Measurements from ENCODE around the gene KREMEN2. TPM values are rescaled to one million over a fixed set of nuclear protein-coding genes. Genes with fewer than 3 reads are reported as not detected.

Gene KREMEN2
- total RNA-seq, 1 donor from 2014 or later: 8.0 TPM

DNA sequence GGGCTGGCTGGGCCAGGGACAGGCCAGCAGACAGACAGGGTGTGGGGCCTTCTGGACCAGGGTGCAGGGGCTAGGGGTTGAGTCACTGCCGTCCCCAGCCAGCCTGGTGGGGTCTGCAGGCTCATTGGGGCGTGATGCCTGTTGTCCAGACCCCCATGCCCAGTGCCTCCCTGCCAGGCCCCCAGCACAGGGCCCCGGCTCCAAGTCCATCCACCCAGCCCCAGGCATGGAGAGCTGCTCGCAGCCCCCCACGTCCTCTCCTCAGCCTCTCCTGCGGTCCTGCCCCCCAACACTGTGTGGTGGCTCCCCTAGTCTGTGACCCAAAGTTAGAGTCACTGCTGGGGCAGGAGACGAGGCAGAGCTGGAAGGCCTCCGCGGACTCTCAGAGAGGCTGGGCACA lies 23.2 kb downstream of the KREMEN2 start:
- no peak overlapping the region for H3K4me2 ChIP-seq (ENCODE audit: low read length)
- no peak overlapping the region for H3K9ac ChIP-seq (ENCODE audit: low read length)
- no peak for TF ChIP-seq EZH2 (IDR thresholded peaks at IDR 0.05; ENCODE audit: insufficient read depth, low read length)
- TF ChIP-seq, protein P1, sequence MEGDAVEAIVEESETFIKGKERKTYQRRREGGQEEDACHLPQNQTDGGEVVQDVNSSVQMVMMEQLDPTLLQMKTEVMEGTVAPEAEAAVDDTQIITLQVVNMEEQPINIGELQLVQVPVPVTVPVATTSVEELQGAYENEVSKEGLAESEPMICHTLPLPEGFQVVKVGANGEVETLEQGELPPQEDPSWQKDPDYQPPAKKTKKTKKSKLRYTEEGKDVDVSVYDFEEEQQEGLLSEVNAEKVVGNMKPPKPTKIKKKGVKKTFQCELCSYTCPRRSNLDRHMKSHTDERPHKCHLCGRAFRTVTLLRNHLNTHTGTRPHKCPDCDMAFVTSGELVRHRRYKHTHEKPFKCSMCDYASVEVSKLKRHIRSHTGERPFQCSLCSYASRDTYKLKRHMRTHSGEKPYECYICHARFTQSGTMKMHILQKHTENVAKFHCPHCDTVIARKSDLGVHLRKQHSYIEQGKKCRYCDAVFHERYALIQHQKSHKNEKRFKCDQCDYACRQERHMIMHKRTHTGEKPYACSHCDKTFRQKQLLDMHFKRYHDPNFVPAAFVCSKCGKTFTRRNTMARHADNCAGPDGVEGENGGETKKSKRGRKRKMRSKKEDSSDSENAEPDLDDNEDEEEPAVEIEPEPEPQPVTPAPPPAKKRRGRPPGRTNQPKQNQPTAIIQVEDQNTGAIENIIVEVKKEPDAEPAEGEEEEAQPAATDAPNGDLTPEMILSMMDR (IDR thresholded peaks at IDR 0.05; ENCODE audit: insufficient read depth, low read depth, low read length): no peak
- H3K4me3 ChIP-seq (ENCODE audit: insufficient read depth, low read depth, low read length): no peak overlapping the region
- Mint-ChIP-seq H3K4me3 (ENCODE audit: unreplicated experiment) (no peak overlapping the region), H3K27me3 (ENCODE audit: low read depth, unreplicated experiment) (peaks cover 21% of the 10 kb centered on the region), H3K9me3 (ENCODE audit: unreplicated experiment) (no peaks in the 10 kb centered on the region), H3K27ac (ENCODE audit: unreplicated experiment) (no peak overlapping the region), H3K36me3 (ENCODE audit: low read depth, unreplicated experiment) (no peaks in the 10 kb centered on the region), H3K4me1 (ENCODE audit: low read depth, unreplicated experiment) (peaks cover 1% of the 10 kb centered on the region)
- H3K27ac ChIP-seq (ENCODE audit: low read depth, low read length): no peak overlapping the region
- H3K9me3 ChIP-seq (ENCODE audit: insufficient read depth, low read depth, low read length): no peaks in the 10 kb centered on the region
- no peaks in the 10 kb centered on the region for H3K79me2 ChIP-seq (ENCODE audit: insufficient read depth, low read length)
- no peaks in the 10 kb centered on the region for H3K4me1 ChIP-seq (ENCODE audit: insufficient read depth, low read length)
- no peak for FAIRE-seq
- H3K27me3 ChIP-seq (ENCODE audit: insufficient read depth, low read length): peaks cover 6% of the 10 kb centered on the region
- no peak overlapping the region for H2AFZ ChIP-seq (ENCODE audit: low read depth, low read length)
- no peaks in the 10 kb centered on the region for H3K36me3 ChIP-seq (ENCODE audit: insufficient read depth, low read length)
- DNase-seq (ENCODE audit: low read depth): no peak
- H4K20me1 ChIP-seq (ENCODE audit: insufficient read depth, low read length): no peaks in the 10 kb centered on the region

DNA sequence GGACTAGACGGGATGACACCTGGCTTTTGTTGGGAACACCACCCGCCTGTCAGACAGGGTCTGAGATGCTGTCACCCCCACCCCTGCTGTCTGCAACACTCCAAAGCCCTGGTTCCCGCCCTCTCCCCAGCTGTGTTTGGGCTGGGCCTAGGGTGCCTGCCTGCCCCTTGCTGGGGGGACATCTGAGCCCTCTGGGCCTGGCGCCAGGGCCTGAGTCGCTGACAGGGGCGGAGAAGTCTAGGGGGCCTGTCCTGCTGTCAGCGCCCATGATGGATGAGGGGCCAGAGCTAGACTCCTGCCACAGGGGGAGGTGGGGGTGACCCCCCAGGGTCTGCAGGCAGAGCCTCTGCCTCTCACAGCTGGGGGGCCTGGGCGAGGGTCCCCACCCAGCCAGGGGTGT lies 23.8 kb downstream of the KREMEN2 start:
- no peak overlapping the region for H3K4me3 ChIP-seq (ENCODE audit: insufficient read depth, low read depth, low read length)
- Mint-ChIP-seq H3K9me3 (ENCODE audit: unreplicated experiment) (no peaks in the 10 kb centered on the region), H3K27ac (ENCODE audit: unreplicated experiment) (no peak overlapping the region), H3K4me3 (ENCODE audit: unreplicated experiment) (no peak overlapping the region), H3K4me1 (ENCODE audit: low read depth, unreplicated experiment) (peaks cover 1% of the 10 kb centered on the region), H3K27me3 (ENCODE audit: low read depth, unreplicated experiment) (peaks cover 22% of the 10 kb centered on the region), H3K36me3 (ENCODE audit: low read depth, unreplicated experiment) (no peaks in the 10 kb centered on the region)
- H3K9ac ChIP-seq (ENCODE audit: low read length): no peak overlapping the region
- no peaks in the 10 kb centered on the region for H3K9me3 ChIP-seq (ENCODE audit: insufficient read depth, low read depth, low read length)
- no peak for DNase-seq (ENCODE audit: low read depth)
- H3K27ac ChIP-seq (ENCODE audit: low read depth, low read length): no peak overlapping the region
- H3K27me3 ChIP-seq (ENCODE audit: insufficient read depth, low read length): peaks cover 6% of the 10 kb centered on the region
- FAIRE-seq: no peak
- no peaks in the 10 kb centered on the region for H4K20me1 ChIP-seq (ENCODE audit: insufficient read depth, low read length)
- TF ChIP-seq EZH2 (IDR thresholded peaks at IDR 0.05; ENCODE audit: insufficient read depth, low read length): no peak
- TF ChIP-seq, protein P1 (IDR thresholded peaks at IDR 0.05; ENCODE audit: insufficient read depth, low read depth, low read length): no peak
- no peaks in the 10 kb centered on the region for H3K79me2 ChIP-seq (ENCODE audit: insufficient read depth, low read length)
- H2AFZ ChIP-seq (ENCODE audit: low read depth, low read length): no peak overlapping the region
- no peaks in the 10 kb centered on the region for H3K36me3 ChIP-seq (ENCODE audit: insufficient read depth, low read length)
- H3K4me1 ChIP-seq (ENCODE audit: insufficient read depth, low read length): no peaks in the 10 kb centered on the region
- no peak overlapping the region for H3K4me2 ChIP-seq (ENCODE audit: low read length)

DNA sequence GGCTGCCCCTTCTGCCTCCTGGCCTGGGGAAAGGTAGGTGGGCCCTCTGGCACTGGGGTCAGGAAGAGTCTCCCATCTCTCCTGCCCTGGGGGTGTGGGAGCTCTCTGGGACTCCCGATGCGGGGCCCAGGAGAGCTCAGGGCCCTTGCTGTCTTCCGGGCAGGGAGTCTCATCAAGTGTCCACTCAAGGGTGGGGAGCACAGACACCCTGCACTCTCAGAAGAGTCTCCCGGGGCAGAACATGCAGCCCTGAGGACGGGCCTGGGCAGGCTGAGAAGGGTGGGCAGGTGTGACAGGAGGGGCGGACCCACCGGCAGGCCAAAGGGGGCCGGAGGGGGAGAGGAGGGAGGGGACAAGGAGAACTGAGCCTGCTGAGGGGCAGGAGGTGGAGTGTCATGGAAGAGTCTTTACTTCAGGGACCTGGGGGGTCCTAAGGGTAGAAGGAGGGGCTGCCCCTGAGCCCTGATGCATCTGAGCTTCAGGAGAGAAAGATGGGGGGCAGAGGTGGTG lies 24.6 kb downstream of the KREMEN2 start:
- Histone ChIP-seq H3K4me2 (ENCODE audit: low read length) (no peak overlapping the region), H3K27me3 (ENCODE audit: insufficient read depth, low read length) (peaks cover 6% of the 10 kb centered on the region), H2AFZ (ENCODE audit: low read depth, low read length) (no peak overlapping the region), H3K79me2 (ENCODE audit: insufficient read depth, low read length) (no peaks in the 10 kb centered on the region), H3K36me3 (ENCODE audit: insufficient read depth, low read length) (no peaks in the 10 kb centered on the region), H3K27ac (ENCODE audit: low read depth, low read length) (no peak overlapping the region), H4K20me1 (ENCODE audit: insufficient read depth, low read length) (no peaks in the 10 kb centered on the region), H3K9ac (ENCODE audit: low read length) (no peak overlapping the region), H3K9me3 (ENCODE audit: insufficient read depth, low read depth, low read length) (no peaks in the 10 kb centered on the region), H3K4me3 (ENCODE audit: insufficient read depth, low read depth, low read length) (no peak overlapping the region), H3K4me1 (ENCODE audit: insufficient read depth, low read length) (no peaks in the 10 kb centered on the region)
- Mint-ChIP-seq H3K9me3 (ENCODE audit: unreplicated experiment) (no peaks in the 10 kb centered on the region), H3K36me3 (ENCODE audit: low read depth, unreplicated experiment) (no peaks in the 10 kb centered on the region), H3K4me1 (ENCODE audit: low read depth, unreplicated experiment) (peaks cover 1% of the 10 kb centered on the region), H3K4me3 (ENCODE audit: unreplicated experiment) (no peak overlapping the region), H3K27me3 (ENCODE audit: low read depth, unreplicated experiment) (peaks cover 22% of the 10 kb centered on the region), H3K27ac (ENCODE audit: unreplicated experiment) (no peak overlapping the region)
- FAIRE-seq (no peak), DNase-seq (ENCODE audit: low read depth) (no peak)
- TF ChIP-seq EZH2 (IDR thresholded peaks at IDR 0.05; ENCODE audit: insufficient read depth, low read length): no peak
